SU-DHL-6 (cell line): ENCODE results near the gene SLC22A1.

Experiments
- EZH2phosphoT487 ChIP-seq: fragments of 200-600 bp; sonication (generic), shearing (Covaris generic); conservative IDR thresholded peaks from 2 replicates; pipeline ENCODE4 v1.6.1; 2018; ENCODE audit warnings: mild to moderate bottlenecking, antibody characterized with exemption, low read length, moderate library complexity, mixed read lengths
- TF ChIP-seq, protein P1 (sequence below): fragments of 200-600 bp; sonication (generic); IDR thresholded peaks from one replicate; pipeline ENCODE4 v1.5.1; 2017; ENCODE audit warnings: antibody characterized with exemption, mild to moderate bottlenecking, low read length, moderate library complexity; ENCODE audit not compliant: insufficient read depth, poor library complexity, severe bottlenecking

DNA sequence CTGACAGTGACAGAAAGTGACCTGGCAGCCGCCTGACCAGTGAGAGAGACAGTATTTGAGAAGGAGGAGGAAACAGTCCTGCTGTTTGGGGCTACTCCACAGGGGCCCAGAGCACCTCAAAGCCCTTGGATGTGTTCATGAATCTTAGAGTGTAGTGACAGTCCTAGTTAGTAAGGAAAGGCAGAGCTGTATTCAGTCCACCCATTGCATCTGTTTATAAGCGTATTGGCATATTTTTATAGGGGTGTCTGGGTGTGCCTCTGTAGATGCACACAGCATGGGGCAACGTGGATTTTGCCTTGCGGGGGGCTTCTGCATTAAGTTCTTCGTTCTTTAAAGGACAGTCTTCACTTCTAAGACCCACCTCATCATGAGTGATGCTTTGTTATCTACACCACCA lies 44.6 kb upstream of the SLC22A1 start:
- TF ChIP-seq, protein P1, sequence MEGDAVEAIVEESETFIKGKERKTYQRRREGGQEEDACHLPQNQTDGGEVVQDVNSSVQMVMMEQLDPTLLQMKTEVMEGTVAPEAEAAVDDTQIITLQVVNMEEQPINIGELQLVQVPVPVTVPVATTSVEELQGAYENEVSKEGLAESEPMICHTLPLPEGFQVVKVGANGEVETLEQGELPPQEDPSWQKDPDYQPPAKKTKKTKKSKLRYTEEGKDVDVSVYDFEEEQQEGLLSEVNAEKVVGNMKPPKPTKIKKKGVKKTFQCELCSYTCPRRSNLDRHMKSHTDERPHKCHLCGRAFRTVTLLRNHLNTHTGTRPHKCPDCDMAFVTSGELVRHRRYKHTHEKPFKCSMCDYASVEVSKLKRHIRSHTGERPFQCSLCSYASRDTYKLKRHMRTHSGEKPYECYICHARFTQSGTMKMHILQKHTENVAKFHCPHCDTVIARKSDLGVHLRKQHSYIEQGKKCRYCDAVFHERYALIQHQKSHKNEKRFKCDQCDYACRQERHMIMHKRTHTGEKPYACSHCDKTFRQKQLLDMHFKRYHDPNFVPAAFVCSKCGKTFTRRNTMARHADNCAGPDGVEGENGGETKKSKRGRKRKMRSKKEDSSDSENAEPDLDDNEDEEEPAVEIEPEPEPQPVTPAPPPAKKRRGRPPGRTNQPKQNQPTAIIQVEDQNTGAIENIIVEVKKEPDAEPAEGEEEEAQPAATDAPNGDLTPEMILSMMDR: no peak
- TF ChIP-seq EZH2phosphoT487: no peak
